HepG2 (cell line): ENCODE results near the gene OSBPL8. TPM values are rescaled to one million over a fixed set of nuclear protein-coding genes. Genes with fewer than 3 reads are reported as not detected.

Source experiments
- ATAC-seq: fragments of 200-7000 bp; cut with Tn5 transposase; 3 replicates; pipeline ENCODE4 v1.9.1; 2020; ENCODE audit warnings: mild to moderate bottlenecking, moderate library complexity
- BruUV-seq: library from RNA; stranded (reverse); fragments of 400-500 nt; replicated peaks from 2 replicates; lab custom pipeline; 2021; lab: Mats Ljungman, UMichigan
- CTCF ChIA-PET: fragments of 300-600 bp; formaldehyde crosslinking; extraction: SDS; loops from one replicate; lab custom pipeline; 2021; ENCODE audit warnings: low total read pairs, inconsistent platforms, low intra/inter-chr PET ratio; lab: Yijun Ruan, JAX
- POLR2A ChIA-PET: fragments of 350-600 bp; sonication (Branson Sonifier 250); formaldehyde crosslinking; loops from one replicate; lab custom pipeline; 2020; ENCODE audit warnings: antibody characterized with exemption, inconsistent platforms; lab: Yijun Ruan, JAX
- DNase-seq: peaks from one replicate; pipeline ENCODE4 v3.0.0-alpha.2; 2015; ENCODE audit warnings: low spot score
- FAIRE-seq: peaks from 3 replicates; lab custom pipeline; 2011; peaks lifted over from hg19 to GRCh38; lab: Jason Lieb, UNC
- H2AFZ ChIP-seq: one replicate; pipeline ENCODE4 v1.6.1; 2011; ENCODE audit warnings: low read length, inconsistent platforms
- H3K27ac ChIP-seq: fragments of 300-600 bp; 3 replicates; pipeline ENCODE4 v1.8.0; 2011; ENCODE audit warnings: mixed run types, mild to moderate bottlenecking, mixed read lengths, low read length, inconsistent platforms; ENCODE audit not compliant: insufficient read depth; ENCODE audit errors: extremely low read length
- H3K27me3 ChIP-seq, 2 experiments: fragments of 200-600 bp in 1 of 2; 2 replicates in 1 of 2; 3 replicates in 1 of 2; pipeline versions ENCODE4 v1.6.0 to v1.8.0; 2011; ENCODE audit warnings: low read length in 2 of 2, mild to moderate bottlenecking in 2 of 2, moderate library complexity in 2 of 2, inconsistent platforms in 1 of 2; ENCODE audit not compliant: insufficient read depth in 2 of 2, control insufficient read depth in 1 of 2
- H3K36me3 ChIP-seq, 2 experiments: fragments of 200-600 bp in 1 of 2; replicated peaks in 1 of 2; 2 replicates in 1 of 2; 3 replicates in 1 of 2; pipeline versions ENCODE4 v1.5.1 to v1.8.0; 2011; ENCODE audit warnings: low read length in 2 of 2, inconsistent platforms in 1 of 2; ENCODE audit not compliant: insufficient read depth in 2 of 2, control insufficient read depth in 1 of 2
- H3K4me1 ChIP-seq: 2 replicates; pipeline ENCODE4 v1.5.1; 2012; ENCODE audit warnings: low read length, inconsistent platforms; ENCODE audit not compliant: insufficient read depth
- H3K4me2 ChIP-seq: 2 replicates; pipeline ENCODE4 v1.6.0; 2011; ENCODE audit warnings: low read depth, low read length, inconsistent platforms
- H3K4me3 ChIP-seq, 3 experiments: fragments of 200-600 bp in 1 of 3; sonication (generic), shearing (Covaris generic) in 1 of 3; replicated peaks in 1 of 3; 2 replicates each; pipeline ENCODE4 v1.5.1; 2011 to 2016; ENCODE audit warnings: low read length in 3 of 3, inconsistent platforms in 2 of 3, low read depth in 2 of 3, mild to moderate bottlenecking in 2 of 3, control low read depth in 1 of 3, mixed read lengths in 1 of 3; ENCODE audit not compliant: insufficient read depth in 1 of 3
- H3K79me2 ChIP-seq: one replicate; pipeline ENCODE4 v1.6.1; 2011; ENCODE audit warnings: low read length, inconsistent platforms; ENCODE audit not compliant: insufficient read depth
- H3K9ac ChIP-seq: 2 replicates; pipeline ENCODE4 v1.6.0; 2011; ENCODE audit warnings: mild to moderate bottlenecking, low read depth, low read length, inconsistent platforms; ENCODE audit not compliant: insufficient read depth
- H3K9me3 ChIP-seq: 2 replicates; pipeline ENCODE4 v1.5.1; 2012; ENCODE audit warnings: mild to moderate bottlenecking, low read length
- H4K20me1 ChIP-seq: 2 replicates; pipeline ENCODE4 v1.6.0; 2011; ENCODE audit warnings: inconsistent platforms, mild to moderate bottlenecking, low read length, moderate library complexity; ENCODE audit not compliant: insufficient read depth
- CBX5 ChIP-seq: sonication (generic); formaldehyde crosslinking; IDR thresholded peaks from 2 replicates; pipeline ENCODE4 v1.4.0; 2020; ENCODE audit warnings: missing genetic modification reagents, borderline replicate concordance
- DR1 ChIP-seq: sonication (generic); formaldehyde crosslinking; IDR thresholded peaks from 2 replicates; pipeline ENCODE4 v1.8.0; 2021; ENCODE audit warnings: mild to moderate bottlenecking, missing genetic modification reagents, inconsistent platforms
- EHMT2 ChIP-seq: fragments of 200-600 bp; sonication (generic); IDR thresholded peaks from 2 replicates; pipeline ENCODE4 v1.7.0; 2017; ENCODE audit warnings: antibody characterized with exemption, low read depth, low read length, borderline replicate concordance
- JUNB ChIP-seq: sonication (generic); formaldehyde crosslinking; IDR thresholded peaks from 2 replicates; pipeline ENCODE4 v1.8.0; 2022; ENCODE audit warnings: missing genetic modification reagents, mild to moderate bottlenecking, borderline replicate concordance
- KDM4B ChIP-seq: sonication (generic); formaldehyde crosslinking; IDR thresholded peaks from 2 replicates; pipeline ENCODE4 v1.4.0; 2020; ENCODE audit warnings: missing genetic modification reagents
- NCOR1 ChIP-seq: fragments of 200-600 bp; sonication (generic); IDR thresholded peaks from 2 replicates; pipeline ENCODE4 v1.7.0; 2017; ENCODE audit warnings: antibody characterized with exemption, low read length, borderline replicate concordance
- SMYD3 ChIP-seq: sonication (generic); formaldehyde crosslinking; IDR thresholded peaks from 2 replicates; pipeline ENCODE4 v1.8.1; 2023; ENCODE audit warnings: mild to moderate bottlenecking, missing genetic modification reagents
- SOX6 ChIP-seq, 2 experiments: fragments of 450-650 bp in 1 of 2; sonication (generic) in 1 of 2; formaldehyde crosslinking in 1 of 2; IDR thresholded peaks; 2 replicates each; pipeline versions ENCODE4 v1.4.0 to v1.6.1; 2017 to 2020; ENCODE audit warnings: antibody characterized with exemption in 1 of 2, mild to moderate bottlenecking in 1 of 2, missing genetic modification reagents in 1 of 2
- YY1 ChIP-seq: IDR thresholded peaks from 2 replicates; pipeline ENCODE4 v1.6.1; 2011; ENCODE audit warnings: low read length, low read depth, moderate library complexity, mild to moderate bottlenecking; ENCODE audit not compliant: insufficient read depth, insufficient replicate concordance
- ZKSCAN5 ChIP-seq: sonication (generic); formaldehyde crosslinking; IDR thresholded peaks from 2 replicates; pipeline ENCODE4 v1.5.1; 2020; ENCODE audit warnings: mild to moderate bottlenecking, missing genetic modification reagents
- ZNF10 ChIP-seq: sonication (generic); formaldehyde crosslinking; IDR thresholded peaks from 2 replicates; pipeline ENCODE4 v1.4.0; 2020; ENCODE audit warnings: mild to moderate bottlenecking, low read depth, missing genetic modification reagents, borderline replicate concordance
- ZNF160 ChIP-seq: sonication (generic); formaldehyde crosslinking; IDR thresholded peaks from 2 replicates; pipeline ENCODE4 v1.8.0; 2022; ENCODE audit warnings: mild to moderate bottlenecking, inconsistent platforms, missing genetic modification reagents
- ZNF33B ChIP-seq: sonication (generic); formaldehyde crosslinking; IDR thresholded peaks from 2 replicates; pipeline ENCODE4 v1.5.1; 2020; ENCODE audit warnings: mild to moderate bottlenecking, missing genetic modification reagents
- ZNF44 ChIP-seq: sonication (generic); formaldehyde crosslinking; IDR thresholded peaks from 2 replicates; pipeline ENCODE4 v1.5.1; 2020; ENCODE audit warnings: mild to moderate bottlenecking, missing genetic modification reagents
- ZNF546 ChIP-seq: sonication (generic); formaldehyde crosslinking; conservative IDR thresholded peaks from 2 replicates; pipeline ENCODE4 v1.8.1; 2023; ENCODE audit warnings: mild to moderate bottlenecking, missing genetic modification reagents
- ZNF713 ChIP-seq: sonication (generic); formaldehyde crosslinking; IDR thresholded peaks from 2 replicates; pipeline ENCODE4 v1.4.0; 2020; ENCODE audit warnings: mild to moderate bottlenecking, missing genetic modification reagents
- ZNF761 ChIP-seq: sonication (generic); formaldehyde crosslinking; conservative IDR thresholded peaks from 2 replicates; pipeline ENCODE4 v1.4.0; 2020; ENCODE audit warnings: mild to moderate bottlenecking, missing genetic modification reagents
- ZNF790 ChIP-seq: sonication (generic); formaldehyde crosslinking; IDR thresholded peaks from 2 replicates; pipeline ENCODE4 v1.8.0; 2022; ENCODE audit warnings: missing genetic modification reagents, mild to moderate bottlenecking, borderline replicate concordance
- ZSCAN30 ChIP-seq: sonication (generic); formaldehyde crosslinking; IDR thresholded peaks from 2 replicates; pipeline ENCODE4 v1.5.0; 2020; ENCODE audit warnings: mild to moderate bottlenecking, missing genetic modification reagents
- WGBS: methylation state at CpG from one replicate; pipeline ENCODE4 v1.1.6; 2017; ENCODE audit warnings: low lambda C conversion rate; 5-methylcytosine and 5-hydroxymethylcytosine counted together
- in situ Hi-C: cut with HindIII; loops from 2 replicates; pipeline ENCODE4 v1.10.0; 2017; ENCODE audit warnings: low pct_unique_long_range_greater_than_20kb; ENCODE audit not compliant: extremely low pct_ligation_motif_present
- intact Hi-C: fragments of 100-400 bp; cut with micrococcal nuclease; formaldehyde crosslinking; loops from one replicate; pipeline ENCODE4 v1.10.0; 2022; ENCODE audit not compliant: unreplicated experiment
- polyA plus RNA-seq, 8 experiments: library from polyadenylated mRNA; depleted of rRNA in 3 of 8; stranded (reverse) in 7 of 8; unstranded in 1 of 8; fragments of >200 nt; fragmentation: Illumina TruSeq in 4 of 8; extraction: Trizol in 4 of 8; gene quantifications; 2 replicates each; pipeline versions ENCODE4 v1.2.1 to v1.2.3, GENCODE V29; 2011 to 2016; ENCODE audit warnings: low read depth in 4 of 8, missing spikeins in 1 of 8, mixed read lengths in 1 of 8; ENCODE audit not compliant: insufficient read depth in 1 of 8
- total RNA-seq, 5 experiments: library from RNA; depleted of rRNA; stranded (reverse); fragments of >200 nt; fragmentation: Illumina TruSeq; extraction: Trizol; gene quantifications; 2 replicates each; pipeline ENCODE4 v1.2.3, GENCODE V29; 2016; ENCODE audit warnings: low read depth in 1 of 5
- TF ChIP-seq, protein P1 (sequence below): conservative IDR thresholded peaks from 2 replicates; pipeline ENCODE4 v1.6.1; 2018; ENCODE audit warnings: missing genetic modification reagents

The OSBPL8 gene
- total and polyA plus RNA-seq, 2 of the 13 experiments (the other 11 are each of a cell fraction or from before 2014, with no cell fraction given): 11.0 to 33.9 TPM

DNA sequence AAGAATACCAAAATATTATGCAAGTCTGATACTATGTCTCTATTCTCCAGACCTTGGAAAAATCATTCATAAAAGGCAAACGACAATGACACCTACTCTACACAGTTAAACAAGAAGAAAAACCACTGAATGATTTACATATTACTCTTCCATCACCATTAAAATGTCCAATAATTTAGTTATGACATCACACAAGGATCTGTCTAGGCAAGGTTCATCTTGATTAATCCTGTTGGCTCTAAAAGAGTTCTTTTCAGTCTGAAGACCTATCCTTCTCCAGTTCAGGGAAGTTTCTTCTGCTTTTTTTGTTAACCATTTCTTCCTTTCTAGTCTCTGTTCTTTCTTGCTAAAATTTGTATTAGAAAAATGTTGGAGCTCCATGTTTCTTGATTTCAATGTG, 64.0 kb downstream of the OSBPL8 start:
- 71% methylated on average over 1 of the region's 1 CpG for WGBS
- no peak for DNase-seq
- Histone ChIP-seq H3K9ac (no peak overlapping the region), H3K79me2 (no peaks in the 10 kb centered on the region), H3K27me3 (no peaks in the 10 kb centered on the region), H3K4me2 (no peak overlapping the region), H4K20me1 (no peaks in the 10 kb centered on the region), H3K4me1 (no peaks in the 10 kb centered on the region), H3K36me3 (no peaks in the 10 kb centered on the region), H3K9me3 (no peaks in the 10 kb centered on the region; the same call in 1 of the 2 replicates), H3K4me3 (no peak overlapping the region), H3K27ac (no peak overlapping the region), H2AFZ (no peak overlapping the region)
- POLR2A ChIA-PET: no interaction called here
- no peak for FAIRE-seq
- BruUV-seq: no TSS peak
- CTCF ChIA-PET: no interaction called here
- TF ChIP-seq ZNF160: no peak
- TF ChIP-seq EHMT2: no peak
- TF ChIP-seq ZNF44 (CRISPR knock-in tag): no peak
- TF ChIP-seq NCOR1: no peak
- TF ChIP-seq SMYD3: no peak
- no peak for TF ChIP-seq KDM4B (CRISPR knock-in tag)
- TF ChIP-seq ZNF33B: no peak
- no peak for TF ChIP-seq SOX6 (IDR thresholded peaks at IDR 0.05)
- TF ChIP-seq SOX6 (CRISPR knock-in tag; IDR thresholded peaks at IDR 0.05): no peak
- TF ChIP-seq, protein P1, sequence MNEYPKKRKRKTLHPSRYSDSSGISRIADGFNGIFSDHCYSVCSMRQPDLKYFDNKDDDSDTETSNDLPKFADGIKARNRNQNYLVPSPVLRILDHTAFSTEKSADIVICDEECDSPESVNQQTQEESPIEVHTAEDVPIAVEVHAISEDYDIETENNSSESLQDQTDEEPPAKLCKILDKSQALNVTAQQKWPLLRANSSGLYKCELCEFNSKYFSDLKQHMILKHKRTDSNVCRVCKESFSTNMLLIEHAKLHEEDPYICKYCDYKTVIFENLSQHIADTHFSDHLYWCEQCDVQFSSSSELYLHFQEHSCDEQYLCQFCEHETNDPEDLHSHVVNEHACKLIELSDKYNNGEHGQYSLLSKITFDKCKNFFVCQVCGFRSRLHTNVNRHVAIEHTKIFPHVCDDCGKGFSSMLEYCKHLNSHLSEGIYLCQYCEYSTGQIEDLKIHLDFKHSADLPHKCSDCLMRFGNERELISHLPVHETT (CRISPR knock-in tag): no peak
- TF ChIP-seq DR1 (CRISPR knock-in tag): no peak
- TF ChIP-seq YY1: no peak
- TF ChIP-seq ZNF546: no peak
- no peak for TF ChIP-seq ZKSCAN5
- no peak for TF ChIP-seq ZNF790 (CRISPR knock-in tag)
- no peak for TF ChIP-seq ZNF713 (CRISPR knock-in tag)
- no peak for TF ChIP-seq ZNF761 (CRISPR knock-in tag)
- no peak for TF ChIP-seq CBX5 (CRISPR knock-in tag)
- TF ChIP-seq ZSCAN30 (CRISPR knock-in tag): no peak
- no peak for TF ChIP-seq ZNF10 (CRISPR knock-in tag)
- no peak for TF ChIP-seq JUNB (CRISPR knock-in tag)
- in situ Hi-C loops: no loop called here
- intact Hi-C loops: no loop called here
- ATAC-seq: no peak
